Glutamatergic neuron (in vitro differentiated cells): Measurements from ENCODE around the gene SLC22A2. TPM values are rescaled to one million over a fixed set of nuclear protein-coding genes. Genes with fewer than 3 reads are reported as not detected.

Experiments used
- DNase-seq: peaks from one replicate; pipeline ENCODE4 v3.0.0; 2022
- H3K27ac Mint-ChIP-seq: one replicate; pipeline ENCODE4 v1.8.0; 2020; ENCODE audit warnings: mild to moderate bottlenecking, mixed read lengths, inconsistent platforms; ENCODE audit not compliant: unreplicated experiment
- H3K27me3 Mint-ChIP-seq: one replicate; pipeline ENCODE4 v1.8.0; 2020; ENCODE audit warnings: mild to moderate bottlenecking, moderate library complexity, mixed read lengths, inconsistent platforms; ENCODE audit not compliant: unreplicated experiment
- H3K36me3 Mint-ChIP-seq: one replicate; pipeline ENCODE4 v1.8.0; 2020; ENCODE audit warnings: mild to moderate bottlenecking, mixed read lengths, inconsistent platforms; ENCODE audit not compliant: unreplicated experiment
- H3K4me1 Mint-ChIP-seq: one replicate; pipeline ENCODE4 v1.8.0; 2020; ENCODE audit warnings: mild to moderate bottlenecking, low read depth, mixed read lengths, inconsistent platforms; ENCODE audit not compliant: unreplicated experiment
- H3K4me3 Mint-ChIP-seq: one replicate; pipeline ENCODE4 v1.8.0; 2020; ENCODE audit warnings: mild to moderate bottlenecking, mixed read lengths, inconsistent platforms; ENCODE audit not compliant: unreplicated experiment
- H3K9me3 Mint-ChIP-seq: one replicate; pipeline ENCODE4 v1.8.0; 2020; ENCODE audit warnings: mild to moderate bottlenecking, moderate library complexity, mixed read lengths, inconsistent platforms; ENCODE audit not compliant: unreplicated experiment
- total RNA-seq: library from RNA; stranded (reverse); fragmentation: NEBNext Ultra II Directional; extraction: Animal tissue kit (Norgen Biotek cat#: 25700); gene quantifications from one replicate; pipeline ENCODE4 v1.2.1, GENCODE V29; 2021; ENCODE audit not compliant: unreplicated experiment
- TF ChIP-seq, protein P1 (sequence below): fragments of 200-600 bp; sonication (generic); IDR thresholded peaks from one replicate; pipeline ENCODE4 v1.5.0; 2021; ENCODE audit not compliant: partially characterized antibody, unreplicated experiment

The SLC22A2 gene
- total RNA-seq, 1 donor from 2014 or later: not detected

DNA sequence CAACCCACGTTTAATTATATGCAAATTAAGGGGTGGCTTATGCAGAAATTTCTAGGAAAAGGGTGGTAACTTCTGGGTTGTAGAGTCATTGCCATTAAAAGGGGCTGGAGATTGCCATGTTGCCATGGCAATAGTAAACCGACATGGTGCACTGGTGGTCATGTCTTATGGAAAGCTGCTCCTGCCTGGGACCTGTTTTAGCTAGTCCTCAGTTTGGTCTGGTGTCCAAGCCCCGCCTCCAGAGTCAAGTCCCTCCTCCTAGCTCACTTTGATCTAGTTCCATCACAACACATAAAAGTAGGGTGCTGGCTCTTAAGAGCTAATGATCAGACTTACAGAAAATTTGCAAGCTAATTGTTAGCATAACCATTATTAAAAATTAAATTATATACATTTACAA is 5.3 kb downstream of the SLC22A2 start:
- peaks cover 1% of the 10 kb centered on the region for H3K9me3 Mint-ChIP-seq
- no peaks in the 10 kb centered on the region for H3K36me3 Mint-ChIP-seq
- H3K4me3 Mint-ChIP-seq: no peak overlapping the region
- no peaks in the 10 kb centered on the region for H3K4me1 Mint-ChIP-seq
- TF ChIP-seq, protein P1, sequence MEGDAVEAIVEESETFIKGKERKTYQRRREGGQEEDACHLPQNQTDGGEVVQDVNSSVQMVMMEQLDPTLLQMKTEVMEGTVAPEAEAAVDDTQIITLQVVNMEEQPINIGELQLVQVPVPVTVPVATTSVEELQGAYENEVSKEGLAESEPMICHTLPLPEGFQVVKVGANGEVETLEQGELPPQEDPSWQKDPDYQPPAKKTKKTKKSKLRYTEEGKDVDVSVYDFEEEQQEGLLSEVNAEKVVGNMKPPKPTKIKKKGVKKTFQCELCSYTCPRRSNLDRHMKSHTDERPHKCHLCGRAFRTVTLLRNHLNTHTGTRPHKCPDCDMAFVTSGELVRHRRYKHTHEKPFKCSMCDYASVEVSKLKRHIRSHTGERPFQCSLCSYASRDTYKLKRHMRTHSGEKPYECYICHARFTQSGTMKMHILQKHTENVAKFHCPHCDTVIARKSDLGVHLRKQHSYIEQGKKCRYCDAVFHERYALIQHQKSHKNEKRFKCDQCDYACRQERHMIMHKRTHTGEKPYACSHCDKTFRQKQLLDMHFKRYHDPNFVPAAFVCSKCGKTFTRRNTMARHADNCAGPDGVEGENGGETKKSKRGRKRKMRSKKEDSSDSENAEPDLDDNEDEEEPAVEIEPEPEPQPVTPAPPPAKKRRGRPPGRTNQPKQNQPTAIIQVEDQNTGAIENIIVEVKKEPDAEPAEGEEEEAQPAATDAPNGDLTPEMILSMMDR: no peak
- no peaks in the 10 kb centered on the region for H3K27me3 Mint-ChIP-seq
- no peak for DNase-seq
- no peak overlapping the region for H3K27ac Mint-ChIP-seq

DNA sequence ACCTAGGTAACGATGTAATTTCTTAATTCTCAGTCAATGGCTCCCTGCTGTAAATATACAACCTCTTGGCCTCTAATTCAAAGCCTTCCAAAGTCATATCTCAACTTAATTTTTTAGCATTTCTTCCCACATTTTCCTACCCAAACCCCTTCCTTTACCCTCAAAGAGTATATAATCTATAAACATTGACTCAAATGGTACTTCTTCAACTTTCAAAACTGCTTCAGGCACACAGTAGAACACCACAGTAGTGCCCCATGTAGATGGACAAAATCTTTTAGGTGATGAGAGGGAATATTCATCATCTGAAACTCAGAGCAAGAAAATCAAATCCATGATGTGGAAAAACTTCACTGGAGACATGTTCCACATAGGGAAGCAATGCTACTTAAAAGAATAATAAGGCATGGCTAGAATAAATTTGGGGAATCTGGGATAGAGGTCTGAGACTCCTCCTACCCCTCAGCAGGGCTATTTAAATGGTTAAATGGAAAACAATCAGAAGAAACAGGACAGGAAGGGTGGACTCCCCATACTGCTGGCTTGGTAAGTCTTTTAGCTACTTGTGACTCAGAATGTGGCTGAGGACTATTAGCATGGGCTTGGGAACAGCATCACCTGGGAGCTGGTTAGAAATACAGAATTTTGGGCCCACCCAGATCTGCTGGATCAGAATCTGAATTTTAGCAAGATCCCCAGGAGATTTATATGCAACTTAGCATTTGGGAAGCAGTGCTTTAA is 6.4 kb downstream of the SLC22A2 start:
- TF ChIP-seq, protein P1: no peak
- no peak for DNase-seq
- peaks cover 4% of the 10 kb centered on the region for H3K27me3 Mint-ChIP-seq
- H3K9me3 Mint-ChIP-seq: peaks cover 1% of the 10 kb centered on the region
- H3K36me3 Mint-ChIP-seq: no peaks in the 10 kb centered on the region
- no peak overlapping the region for H3K4me3 Mint-ChIP-seq
- no peak overlapping the region for H3K27ac Mint-ChIP-seq
- peaks cover 5% of the 10 kb centered on the region for H3K4me1 Mint-ChIP-seq

DNA sequence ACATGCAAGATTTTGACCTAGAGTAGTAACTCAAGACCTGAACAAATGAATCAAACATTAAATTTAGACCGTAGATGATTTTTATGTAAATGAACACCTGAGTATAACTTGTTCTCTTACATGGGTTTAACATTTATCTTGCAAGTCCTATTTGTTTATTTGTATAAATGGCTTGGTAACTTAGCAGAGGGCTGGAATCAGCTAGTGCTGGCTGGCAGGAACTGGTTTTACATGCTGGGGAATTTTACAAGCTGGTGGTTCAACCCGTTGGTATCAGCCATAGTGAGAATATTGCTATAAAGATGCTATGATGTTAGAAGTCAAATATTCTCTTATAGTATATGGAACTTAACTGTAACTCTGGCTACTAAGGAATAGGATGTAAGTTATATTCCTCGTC is 8.9 kb downstream of the SLC22A2 start:
- no peak overlapping the region for H3K4me3 Mint-ChIP-seq
- no peak for DNase-seq
- no peak overlapping the region for H3K27ac Mint-ChIP-seq
- TF ChIP-seq, protein P1: no peak
- no peaks in the 10 kb centered on the region for H3K36me3 Mint-ChIP-seq
- no peaks in the 10 kb centered on the region for H3K9me3 Mint-ChIP-seq
- H3K4me1 Mint-ChIP-seq: peaks cover 5% of the 10 kb centered on the region
- peaks cover 4% of the 10 kb centered on the region for H3K27me3 Mint-ChIP-seq

DNA sequence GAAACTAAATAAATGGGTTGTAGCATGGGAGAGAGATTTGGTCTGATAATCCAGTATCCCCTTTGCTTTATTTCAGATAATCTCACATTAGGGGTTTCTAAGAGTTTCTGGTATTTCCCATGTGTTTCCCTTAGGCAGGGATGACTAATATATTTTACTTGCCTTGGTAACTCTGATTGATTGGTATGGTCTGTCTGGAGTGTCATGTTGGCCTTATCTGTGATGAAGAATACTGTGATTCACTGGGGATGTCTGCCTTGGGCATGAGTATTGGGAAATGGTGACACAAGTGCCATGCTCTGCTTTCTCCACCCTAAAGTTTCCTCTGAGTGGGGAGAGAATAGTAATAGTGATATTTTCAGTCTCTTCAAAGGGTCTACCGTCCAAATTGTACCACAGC is 10.1 kb downstream of the SLC22A2 start:
- peaks cover 5% of the 10 kb centered on the region for H3K4me1 Mint-ChIP-seq
- H3K27ac Mint-ChIP-seq: no peak overlapping the region
- H3K36me3 Mint-ChIP-seq: no peaks in the 10 kb centered on the region
- peaks cover 4% of the 10 kb centered on the region for H3K27me3 Mint-ChIP-seq
- DNase-seq: no peak
- TF ChIP-seq, protein P1: no peak
- H3K9me3 Mint-ChIP-seq: no peaks in the 10 kb centered on the region
- no peak overlapping the region for H3K4me3 Mint-ChIP-seq

DNA sequence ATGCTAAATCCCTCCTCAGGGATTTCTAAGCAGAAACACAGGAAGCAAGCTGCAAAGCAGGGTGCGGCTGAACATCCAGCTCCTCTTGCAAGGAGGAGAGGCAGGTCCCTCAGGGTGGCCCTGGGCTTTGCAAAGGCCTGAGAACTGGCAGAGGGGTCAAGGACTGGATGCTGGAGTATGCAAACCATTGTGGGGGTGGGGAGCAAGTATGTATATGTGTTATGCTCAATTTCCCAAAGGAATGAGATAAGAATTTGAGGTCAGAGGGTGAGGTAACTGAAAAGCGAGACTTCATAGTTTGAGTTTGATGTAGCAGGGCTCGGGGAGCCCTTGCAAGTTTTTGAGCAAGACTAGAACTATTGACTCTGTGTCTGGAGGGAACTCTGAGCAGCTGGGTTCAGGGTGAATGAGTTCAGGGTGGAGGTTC is 11.2 kb downstream of the SLC22A2 start:
- no peaks in the 10 kb centered on the region for H3K36me3 Mint-ChIP-seq
- H3K9me3 Mint-ChIP-seq: no peaks in the 10 kb centered on the region
- TF ChIP-seq, protein P1: no peak
- H3K4me3 Mint-ChIP-seq: peak overlapping the region; percentile 23
- peaks cover 5% of the 10 kb centered on the region for H3K4me1 Mint-ChIP-seq
- no peak overlapping the region for H3K27ac Mint-ChIP-seq
- H3K27me3 Mint-ChIP-seq: peaks cover 4% of the 10 kb centered on the region
- no peak for DNase-seq
